Mesenteric fat pad (tissue), 1 donor: ENCODE measurements around the gene SMYD1. TPM values are rescaled to one million over a fixed set of nuclear protein-coding genes. Genes with fewer than 3 reads are reported as not detected.
A peak's percentile ranks its signal among the peaks of the same experiment; 100 is the strongest.

Experiments
- DNase-seq: peaks from one replicate; pipeline ENCODE4 v3.0.0-alpha.2; 2020; ENCODE audit warnings: low spot score
- total RNA-seq: library from RNA; stranded (reverse); fragmentation: NEBNext Ultra II Directional; extraction: Animal tissue kit (Norgen Biotek cat#: 25700); gene quantifications from one replicate; pipeline ENCODE4 v1.2.1, GENCODE V29; 2021
- donor health status: DM: yes; HTN: yes; CAD: no.

The SMYD1 gene
- total RNA-seq, 1 donor from 2014 or later: not detected

DNA sequence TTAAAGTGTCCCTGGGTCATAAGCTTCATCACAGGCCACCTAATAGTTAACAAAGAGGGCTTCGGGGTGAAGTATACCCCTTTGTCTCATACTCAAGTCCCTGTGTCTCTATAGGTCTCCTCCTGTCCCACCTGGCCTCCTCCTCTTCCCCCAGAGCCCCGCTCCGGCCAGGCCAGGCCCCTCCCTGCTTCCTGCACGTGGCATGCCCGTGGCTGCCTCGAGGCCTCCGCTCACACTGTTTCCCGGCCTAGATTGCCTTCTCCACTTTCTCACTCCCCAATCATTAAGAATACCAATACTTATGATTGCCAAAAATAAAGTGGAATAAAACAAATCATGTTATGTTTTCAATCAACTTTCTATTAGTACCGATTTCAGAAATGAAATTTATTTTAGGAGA is 18.8 kb downstream of the SMYD1 start:
- no peak for DNase-seq

DNA sequence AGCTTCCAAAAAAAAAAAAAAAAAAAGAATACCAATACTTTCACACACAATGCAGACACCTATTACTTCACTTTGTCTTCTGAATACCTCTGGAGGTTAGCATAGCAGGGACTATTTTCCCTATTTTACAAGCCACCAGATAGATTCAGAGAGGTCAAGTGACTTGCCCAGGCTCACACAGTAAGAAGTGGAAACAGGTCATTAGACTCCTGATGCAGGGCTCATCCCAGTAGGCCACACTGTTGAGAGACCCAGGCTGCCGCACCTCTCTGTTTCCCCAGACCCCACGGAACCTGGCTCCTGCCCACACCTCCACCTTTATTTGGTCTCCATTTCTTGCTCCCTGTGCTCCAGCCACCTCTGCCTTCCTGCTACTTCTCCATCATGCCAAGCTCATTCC is 19.4 kb downstream of the SMYD1 start:
- DNase-seq: no peak

DNA sequence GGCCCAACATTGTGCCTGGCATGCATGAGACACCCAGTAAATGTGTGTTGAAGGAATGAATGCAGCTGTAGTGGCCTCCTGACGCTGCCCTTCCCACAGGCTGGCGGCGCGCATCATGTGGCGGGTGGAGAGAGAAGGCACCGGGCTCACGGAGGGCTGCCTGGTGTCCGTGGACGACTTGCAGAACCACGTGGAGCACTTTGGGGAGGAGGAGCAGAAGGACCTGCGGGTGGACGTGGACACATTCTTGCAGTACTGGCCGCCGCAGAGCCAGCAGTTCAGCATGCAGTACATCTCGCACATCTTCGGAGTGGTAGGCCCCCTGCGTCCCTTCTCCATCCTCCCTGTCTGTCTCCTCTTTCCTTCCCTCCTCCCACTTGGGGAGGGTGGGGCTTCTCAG is 20.1 kb downstream of the SMYD1 start:
- DNase-seq: no peak

DNA sequence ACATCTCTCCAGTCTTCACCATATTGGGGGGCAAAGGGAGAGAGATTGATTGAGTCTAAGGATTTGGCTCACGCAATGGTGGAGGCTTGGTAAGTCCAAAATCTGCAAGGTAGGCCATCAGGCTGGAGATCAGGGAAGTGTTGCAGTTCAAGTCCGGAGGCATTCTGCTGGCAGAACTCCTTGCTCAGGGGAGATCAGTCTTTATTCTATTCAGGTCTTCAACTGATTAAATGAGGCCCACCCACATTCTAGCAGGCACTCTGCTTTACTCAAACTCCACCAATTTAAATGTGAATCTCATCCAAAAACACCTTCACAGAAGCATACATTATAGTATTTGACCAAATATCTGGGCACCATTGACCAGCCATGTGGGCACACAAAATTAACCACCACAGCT is 21.4 kb downstream of the SMYD1 start:
- DNase-seq: no peak

DNA sequence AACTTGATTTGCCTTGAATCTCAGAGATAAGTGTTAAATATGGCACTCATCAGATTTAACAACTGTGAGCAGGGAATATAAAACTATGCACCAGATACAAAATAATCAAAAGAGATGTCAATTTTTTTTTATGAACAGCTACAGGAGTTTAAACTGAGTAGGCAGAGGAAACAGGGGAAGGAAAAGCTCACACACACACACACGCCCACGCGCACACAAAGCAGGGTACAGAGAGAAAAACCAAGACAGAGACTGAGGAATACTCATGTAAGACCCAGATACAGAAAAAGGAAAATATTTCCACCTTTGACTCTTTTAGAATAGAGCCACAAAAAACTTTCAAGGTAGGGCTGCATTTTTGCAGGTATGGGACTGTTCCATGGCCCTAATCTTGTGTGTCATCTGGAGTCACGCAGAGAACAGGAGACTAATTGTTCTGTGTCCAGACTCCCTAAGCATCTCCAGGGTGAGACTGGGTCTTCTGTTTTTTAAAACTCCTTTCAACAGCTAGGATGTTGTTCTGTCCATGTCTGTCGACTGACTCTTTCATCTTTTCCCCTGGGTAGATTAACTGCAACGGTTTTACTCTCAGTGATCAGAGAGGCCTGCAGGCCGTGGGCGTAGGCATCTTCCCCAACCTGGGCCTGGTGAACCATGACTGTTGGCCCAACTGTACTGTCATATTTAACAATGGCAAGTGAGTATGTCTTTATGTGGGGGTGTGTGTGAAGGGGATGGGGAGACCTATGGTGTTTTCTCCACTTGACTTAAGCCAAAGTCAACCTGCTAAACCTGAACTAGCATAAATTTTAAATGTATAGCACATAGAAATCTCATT is 23.0 kb downstream of the SMYD1 start:
- DNase-seq: no peak

DNA sequence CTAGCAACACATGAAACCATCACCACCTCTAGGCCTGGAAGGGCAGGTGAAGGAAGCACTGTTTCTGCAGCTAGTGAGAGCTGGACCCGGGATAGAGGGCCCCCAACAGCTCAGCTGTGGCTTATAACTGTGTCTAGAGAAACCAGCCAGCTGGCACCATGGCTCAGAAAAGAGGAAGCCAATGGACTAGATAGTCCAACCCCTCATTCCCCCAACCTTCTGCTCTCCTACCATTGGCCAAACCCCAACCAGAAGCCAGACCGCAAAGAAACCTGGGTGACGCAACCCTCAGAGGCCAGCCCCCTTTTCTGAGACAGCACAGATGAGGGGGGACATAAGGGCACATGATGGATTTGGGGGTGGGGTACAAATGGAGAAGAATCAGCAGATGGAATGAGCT is 24.3 kb downstream of the SMYD1 start:
- no peak for DNase-seq

DNA sequence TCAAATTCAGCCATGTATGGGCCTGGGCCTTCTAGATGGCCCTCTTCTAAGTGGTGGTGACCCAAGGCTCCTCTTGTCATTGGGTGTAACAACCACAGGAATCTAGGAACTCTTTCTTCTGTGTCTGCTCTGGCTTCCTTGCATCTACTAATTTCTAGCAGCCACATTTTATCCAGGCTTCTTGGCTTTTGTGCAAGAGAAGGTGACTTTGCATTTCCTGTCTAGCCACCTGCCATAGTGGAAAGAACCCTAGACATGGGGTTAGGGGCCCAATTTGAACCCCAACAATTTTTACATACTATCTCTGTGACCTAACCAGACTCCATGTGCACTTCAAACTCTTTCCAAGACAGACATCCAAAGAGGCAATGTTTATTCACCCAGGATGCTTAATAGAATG is 25.1 kb downstream of the SMYD1 start:
- DNase-seq: no peak

DNA sequence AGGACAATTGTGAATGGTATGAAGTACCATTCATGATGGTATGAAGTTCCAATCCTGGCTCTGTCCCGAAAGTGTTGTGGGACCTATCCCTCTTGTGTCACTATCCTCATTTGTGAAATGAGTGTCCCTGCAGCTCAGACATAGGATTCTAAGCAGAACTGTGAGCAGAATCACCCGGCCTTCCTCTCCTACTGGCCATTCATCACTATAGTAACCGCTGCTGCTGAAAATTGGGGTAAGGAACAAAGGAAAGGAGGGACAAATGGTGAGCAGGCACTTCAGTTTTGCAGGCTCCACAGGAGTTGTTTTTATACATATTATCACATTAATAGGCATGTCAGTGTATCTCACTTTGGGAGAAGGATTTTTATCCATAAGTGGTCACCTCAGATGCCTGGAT is 27.4 kb downstream of the SMYD1 start:
- DNase-seq: no peak

DNA sequence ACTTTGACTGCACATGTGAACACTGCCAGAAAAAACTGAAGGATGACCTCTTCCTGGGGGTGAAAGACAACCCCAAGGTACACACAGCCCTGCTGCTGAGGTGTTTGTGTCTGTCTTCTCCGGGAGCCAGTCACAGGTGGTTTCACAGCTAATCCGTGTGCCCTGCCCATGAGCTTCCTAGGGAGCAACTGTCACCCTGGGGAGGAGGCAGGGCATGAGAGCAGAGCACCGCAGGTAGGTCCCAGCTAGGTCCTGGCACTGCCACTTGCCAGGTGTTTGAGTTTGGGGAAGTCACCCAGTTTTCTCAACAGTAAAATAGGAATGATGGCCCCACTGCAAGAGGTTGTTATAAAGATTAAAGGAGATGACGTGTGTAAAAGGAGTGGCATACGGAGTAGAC is 29.1 kb downstream of the SMYD1 start:
- DNase-seq: no peak

DNA sequence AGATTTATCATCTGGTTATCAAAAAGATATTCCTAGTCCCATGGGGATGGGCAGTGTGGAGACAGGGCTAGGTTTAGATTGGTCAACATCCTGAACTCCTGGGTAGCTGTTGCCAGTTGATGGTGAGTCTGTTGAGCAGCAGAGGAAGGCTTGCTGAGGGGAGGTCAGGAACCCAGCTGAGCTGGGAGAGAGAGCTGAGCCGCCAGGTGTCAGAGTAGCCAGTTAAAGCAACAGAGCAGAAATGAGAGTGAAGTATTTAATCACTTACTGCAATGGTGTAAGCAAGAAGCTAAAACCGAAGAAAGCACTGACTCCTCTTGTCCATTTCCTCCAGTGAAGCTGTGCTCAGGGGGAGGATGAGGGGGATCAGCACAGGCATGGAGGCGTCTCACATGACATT is 29.6 kb downstream of the SMYD1 start:
- DNase-seq: peak; percentile 9

DNA sequence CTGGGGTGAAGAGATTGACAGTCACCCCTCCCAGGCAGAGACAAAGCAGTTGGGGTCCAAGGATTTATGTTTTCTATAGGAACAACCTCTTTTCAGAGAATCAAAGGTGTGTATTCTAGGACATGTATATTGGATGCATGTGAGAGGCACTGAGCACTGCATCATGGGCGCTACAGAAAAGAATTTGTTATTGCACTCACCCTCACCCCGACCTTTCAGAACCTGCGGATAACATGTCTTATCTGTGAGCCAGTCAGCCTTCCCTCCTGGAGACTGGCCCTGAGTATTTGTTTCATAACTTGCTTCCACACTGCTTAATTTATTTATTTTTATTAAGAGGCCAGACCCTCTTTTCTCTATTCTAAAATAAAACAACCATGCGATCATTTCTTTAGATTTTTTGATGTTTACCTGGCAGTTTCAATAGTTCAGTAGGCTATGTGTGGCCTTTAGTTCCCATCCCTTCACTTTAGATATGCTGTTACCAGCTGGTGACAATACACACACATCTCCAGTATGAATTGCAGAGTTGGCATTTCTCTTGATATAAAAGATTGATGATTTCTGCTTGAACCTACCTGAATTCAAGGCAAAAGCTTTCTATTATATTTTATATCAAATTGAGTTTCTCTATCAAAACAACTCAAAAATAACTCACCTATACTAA is 30.4 kb downstream of the SMYD1 start:
- DNase-seq: no peak

DNA sequence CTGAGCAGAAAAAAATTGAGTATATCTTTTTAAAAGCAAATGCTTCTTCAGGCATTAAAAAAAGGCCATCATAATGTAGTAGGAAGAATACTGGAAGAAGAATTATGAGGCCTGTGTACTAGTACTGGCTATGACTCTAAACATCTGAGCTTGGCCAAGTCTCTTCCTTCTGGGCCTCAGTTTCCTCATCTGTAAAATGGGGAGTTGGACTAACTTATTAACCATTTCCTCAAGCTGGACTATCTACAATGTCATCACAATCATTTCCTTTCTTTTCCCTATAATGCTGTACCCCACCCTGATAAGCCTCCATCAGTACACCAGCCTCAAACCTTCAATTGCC is 30.9 kb downstream of the SMYD1 start:
- no peak for DNase-seq

DNA sequence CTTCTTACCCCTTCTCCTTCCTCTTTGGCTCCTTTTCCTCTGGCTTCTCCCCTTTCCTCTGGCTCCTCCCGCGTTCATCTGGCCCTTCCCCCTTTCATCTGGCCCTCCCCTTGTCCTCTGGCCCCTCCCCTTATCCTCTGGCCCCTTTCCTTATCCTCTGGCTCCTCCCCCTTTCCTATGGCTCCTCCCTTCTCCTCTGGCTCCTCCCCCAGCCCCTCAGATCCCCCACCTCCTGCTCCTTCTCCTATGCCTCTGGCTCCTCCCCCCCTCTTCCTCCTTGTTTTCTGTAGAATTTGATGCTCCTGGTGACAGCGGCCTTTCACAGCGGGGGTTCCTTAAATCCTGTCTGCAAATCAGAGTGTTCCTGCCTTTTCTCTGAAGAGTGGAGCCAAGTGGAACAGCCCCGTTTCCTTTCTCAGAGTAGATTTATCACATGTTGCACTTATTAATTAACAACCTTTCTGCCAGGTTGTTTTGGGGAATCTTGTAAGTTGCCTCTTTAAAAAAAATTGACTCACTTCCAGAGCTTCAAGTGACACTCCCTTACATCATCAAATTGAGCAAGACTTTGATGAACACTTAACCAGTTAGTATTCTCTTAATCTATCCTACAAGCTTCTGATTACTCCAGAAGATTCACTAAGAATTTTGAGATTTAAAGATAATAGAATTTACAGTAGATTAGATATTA is 32.3 kb downstream of the SMYD1 start:
- no peak for DNase-seq

DNA sequence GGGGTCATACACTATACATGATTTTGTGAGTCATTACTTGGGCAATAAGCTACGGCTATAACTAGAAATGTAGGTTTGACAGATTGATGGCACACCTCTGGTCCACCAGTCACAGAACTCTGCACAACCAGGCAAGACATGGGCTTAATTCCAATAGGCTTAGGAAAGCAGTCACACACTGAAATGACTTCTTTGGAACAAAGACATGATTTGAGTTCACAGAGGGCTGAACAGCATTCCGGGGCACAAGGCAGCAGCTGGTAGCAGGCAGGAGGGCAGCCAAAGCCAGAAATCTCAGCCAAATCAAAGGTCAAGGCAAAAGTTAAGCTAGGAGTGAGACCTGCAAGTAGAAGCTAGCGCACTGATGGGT is 32.8 kb downstream of the SMYD1 start:
- DNase-seq: no peak

DNA sequence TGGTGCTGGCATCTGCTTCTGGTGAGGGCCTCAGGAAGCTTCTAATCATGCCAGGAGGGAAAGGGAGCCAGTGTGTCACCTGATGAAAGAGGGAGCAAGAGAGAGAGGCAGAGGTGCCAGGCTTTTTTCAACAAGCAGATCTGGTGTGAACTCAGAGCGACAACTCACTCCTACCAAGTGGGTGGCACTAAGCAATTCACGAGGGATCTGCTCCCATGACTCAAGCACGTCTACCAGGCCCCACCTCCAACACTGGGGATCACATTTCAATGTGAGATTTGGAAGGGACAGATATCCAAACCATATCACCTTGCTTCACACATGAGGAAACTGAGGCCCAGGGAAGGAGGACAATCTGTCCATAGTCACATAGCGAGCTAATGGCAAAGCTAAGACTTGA is 41.2 kb downstream of the SMYD1 start:
- peak; percentile 82 for DNase-seq

DNA sequence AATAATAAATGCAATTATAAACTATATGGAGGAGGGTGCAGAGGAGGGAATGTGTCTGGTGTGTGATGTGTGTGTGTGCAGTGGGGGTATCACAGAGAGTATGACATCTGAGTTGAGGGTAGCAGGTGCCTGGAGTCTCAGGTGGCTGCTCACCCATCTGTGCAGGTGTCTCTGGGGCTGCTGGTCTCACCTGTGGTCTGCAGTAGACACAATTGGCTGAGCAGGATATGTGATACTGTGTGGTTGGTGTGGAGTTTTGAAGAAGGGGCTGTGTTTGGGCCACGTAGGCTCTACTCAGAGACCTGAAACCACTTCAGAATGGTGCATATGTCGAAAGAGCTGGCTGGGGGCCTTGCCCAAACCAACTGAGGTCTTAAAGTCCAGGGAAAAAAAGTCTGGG is 43.2 kb downstream of the SMYD1 start:
- no peak for DNase-seq

DNA sequence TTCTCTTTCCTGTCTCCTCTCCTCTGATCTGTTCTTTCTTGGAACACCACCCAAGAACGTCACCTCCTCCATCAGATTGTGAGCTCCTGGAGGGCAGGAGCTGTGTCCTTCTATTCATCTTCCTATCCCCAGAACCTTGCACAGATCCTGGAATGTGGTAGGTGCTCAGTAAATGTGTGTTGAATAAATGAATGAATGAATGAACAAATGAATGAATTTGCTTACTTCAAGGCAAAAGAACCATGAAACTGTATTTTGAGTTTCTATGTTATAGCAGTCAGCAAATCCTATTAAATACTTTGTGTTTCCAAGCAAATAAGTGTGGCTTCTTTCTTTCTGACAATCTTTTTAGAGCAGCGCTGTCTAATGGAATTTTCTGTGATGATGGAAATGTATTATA is 45.4 kb downstream of the SMYD1 start:
- DNase-seq: peak; percentile 11

DNA sequence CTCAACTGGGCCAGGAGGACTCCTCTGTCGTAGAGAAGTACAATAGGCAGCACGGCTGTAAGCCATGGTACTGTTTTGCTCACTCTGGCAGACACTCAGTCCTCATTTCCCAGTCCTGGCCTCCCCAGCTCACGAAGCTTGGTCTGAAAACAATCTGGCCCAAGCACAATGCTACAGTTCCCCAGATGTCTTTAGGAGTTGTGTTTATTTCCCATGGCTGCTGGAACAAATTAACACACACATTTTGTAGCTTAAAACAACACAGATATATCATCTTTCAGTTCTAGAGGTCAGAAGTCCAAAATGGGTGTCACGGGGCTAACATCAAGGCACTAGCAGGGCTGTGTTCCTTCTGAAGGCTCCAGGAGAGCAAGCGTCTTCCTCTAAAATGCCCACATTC is 47.3 kb downstream of the SMYD1 start:
- peak; percentile 33 for DNase-seq

DNA sequence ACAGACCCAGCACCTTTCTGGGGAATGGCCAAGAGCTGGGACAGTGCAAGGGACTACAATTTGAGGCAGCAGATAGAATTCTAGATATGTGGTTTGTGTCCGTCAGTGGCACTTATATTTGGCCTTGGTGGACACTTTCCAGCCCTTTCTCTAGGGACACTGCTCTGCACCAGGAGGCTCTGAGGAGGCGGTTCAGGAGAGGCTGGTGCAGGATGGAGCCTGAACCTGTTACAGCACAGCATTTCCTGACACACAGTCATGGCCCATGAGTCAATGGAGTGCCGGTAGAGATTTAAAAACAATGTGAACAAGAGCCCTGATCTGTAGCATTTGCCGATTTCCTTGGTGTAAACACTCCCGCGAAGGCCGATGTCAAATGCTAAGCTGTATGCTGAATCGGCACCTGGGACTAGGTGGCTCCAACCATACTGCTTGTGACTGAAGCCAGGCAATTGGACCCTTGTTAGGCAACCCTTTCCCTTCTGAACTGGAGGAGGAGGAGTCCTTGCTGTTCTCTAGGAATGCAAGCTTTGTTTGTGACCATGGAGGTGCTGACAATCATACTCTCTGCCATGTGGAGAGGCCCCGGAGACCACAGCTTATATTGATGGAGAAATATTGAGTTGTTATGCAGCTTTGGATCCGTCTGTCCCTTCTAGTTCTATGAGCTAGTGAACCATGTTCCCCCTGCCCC is 48.3 kb downstream of the SMYD1 start:
- DNase-seq: peak; percentile 47

DNA sequence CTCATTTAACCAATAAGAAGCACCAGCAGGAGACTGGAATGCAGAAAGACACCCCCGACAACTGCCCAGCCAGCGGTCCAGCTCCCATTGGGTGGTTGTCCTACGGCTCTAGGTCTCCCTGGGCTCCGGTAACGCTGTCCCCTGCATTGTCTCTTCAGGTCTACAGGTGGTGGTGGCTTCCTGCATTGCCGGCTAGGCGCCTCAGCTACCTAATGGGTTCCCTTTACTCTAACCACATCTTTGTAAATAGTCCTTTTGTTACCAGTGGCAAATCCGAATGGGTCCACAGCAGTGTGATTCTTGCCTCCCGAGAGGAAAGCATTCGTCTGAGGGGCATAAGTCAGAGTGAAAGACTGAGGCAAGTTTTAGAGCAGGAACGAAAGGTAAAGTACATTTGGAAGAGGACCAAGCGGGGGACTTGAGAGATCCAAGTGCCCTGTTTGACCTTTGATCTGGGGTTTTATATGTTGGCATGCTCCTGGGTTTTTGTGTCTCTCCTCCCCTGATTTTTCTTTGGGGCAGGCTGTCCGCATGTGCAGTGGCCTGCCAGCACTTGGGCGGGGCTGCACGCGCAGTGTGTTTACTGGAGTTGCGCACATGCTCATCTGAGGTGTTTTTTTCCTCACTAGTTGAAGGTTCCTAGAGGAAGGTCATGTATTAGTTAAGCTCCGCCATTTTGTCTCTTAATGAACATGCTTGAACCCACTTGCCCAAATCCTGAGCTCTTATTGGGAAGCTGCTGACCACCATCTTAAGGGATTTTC is 49.2 kb downstream of the SMYD1 start:
- DNase-seq: peak; percentile 74

DNA sequence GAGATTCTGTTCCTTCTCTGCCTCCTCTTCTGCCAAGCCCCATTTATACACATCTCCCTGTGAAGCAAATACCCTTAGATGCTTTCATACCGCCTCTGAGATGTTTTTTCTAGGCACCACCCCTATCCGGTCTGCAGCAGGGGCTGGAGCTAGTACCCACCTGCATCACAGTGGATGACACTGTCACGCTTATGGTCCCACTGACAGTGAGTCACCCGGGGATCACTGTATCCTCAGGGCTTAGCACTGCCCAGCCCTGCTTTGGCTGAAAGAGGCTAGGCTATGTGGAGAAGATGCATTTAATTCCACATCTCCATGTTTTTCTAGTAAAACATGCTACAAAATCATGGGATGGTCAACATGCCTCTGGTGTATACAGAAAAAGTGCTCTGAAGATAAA is 50.3 kb downstream of the SMYD1 start:
- peak; percentile 24 for DNase-seq
